HG03378 (cell line): ENCODE data around the gene HCN4.

Experiments
- ATAC-seq: cut with Tn5 transposase; IDR thresholded peaks from one replicate; pipeline ENCODE4 v1.9.1; 2021; ENCODE audit warnings: mild to moderate bottlenecking, moderate library complexity; ENCODE audit not compliant: unreplicated experiment

HCN4 gene

DNA sequence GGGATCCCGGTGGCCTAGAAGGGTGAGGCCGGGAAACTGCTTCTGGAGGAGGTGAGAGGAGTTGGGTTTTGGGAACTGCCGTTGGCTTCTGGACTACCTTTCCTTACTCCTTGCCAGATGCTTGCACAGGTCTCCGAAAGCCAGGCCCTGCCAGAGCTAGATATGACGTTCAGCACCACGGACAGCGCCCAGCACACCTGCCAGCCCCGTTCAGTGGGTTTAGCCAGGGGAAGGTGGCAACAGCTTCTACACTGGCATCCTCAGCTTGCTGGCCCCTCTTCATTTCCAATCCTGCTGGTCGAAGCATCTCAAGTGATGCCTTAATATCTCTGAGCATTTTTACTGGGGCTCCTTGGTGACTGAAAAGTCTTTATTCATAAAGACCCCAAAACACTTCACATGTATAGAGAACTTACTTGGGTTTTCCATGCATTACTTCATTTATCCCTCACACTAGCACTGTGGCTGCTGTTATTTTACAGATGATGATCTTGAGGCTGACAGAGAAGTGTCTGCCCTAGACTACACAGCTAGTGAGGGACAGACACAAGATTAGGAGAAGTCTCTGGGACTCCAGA lies 21.9 kb downstream of the HCN4 start:
- no peak for ATAC-seq

DNA sequence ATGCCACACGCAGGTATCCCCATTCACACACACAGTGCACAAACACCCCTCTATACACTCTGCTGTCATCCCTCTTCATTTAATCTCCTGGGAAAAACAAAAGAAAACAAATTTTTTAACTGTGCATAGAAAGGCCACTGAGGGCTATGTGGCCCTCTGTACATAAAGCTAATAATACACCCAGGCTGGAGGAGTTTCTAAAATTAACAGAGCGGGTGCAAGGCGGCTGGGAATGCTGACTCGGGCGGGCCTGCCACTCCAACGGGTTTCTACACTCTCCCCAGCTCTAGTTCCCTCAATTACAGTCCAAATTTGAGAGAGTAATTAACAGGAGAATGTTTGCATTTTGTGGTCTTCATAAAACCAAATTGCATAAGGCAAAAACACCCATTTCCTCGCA lies 23.1 kb downstream of the HCN4 start:
- no peak for ATAC-seq

DNA sequence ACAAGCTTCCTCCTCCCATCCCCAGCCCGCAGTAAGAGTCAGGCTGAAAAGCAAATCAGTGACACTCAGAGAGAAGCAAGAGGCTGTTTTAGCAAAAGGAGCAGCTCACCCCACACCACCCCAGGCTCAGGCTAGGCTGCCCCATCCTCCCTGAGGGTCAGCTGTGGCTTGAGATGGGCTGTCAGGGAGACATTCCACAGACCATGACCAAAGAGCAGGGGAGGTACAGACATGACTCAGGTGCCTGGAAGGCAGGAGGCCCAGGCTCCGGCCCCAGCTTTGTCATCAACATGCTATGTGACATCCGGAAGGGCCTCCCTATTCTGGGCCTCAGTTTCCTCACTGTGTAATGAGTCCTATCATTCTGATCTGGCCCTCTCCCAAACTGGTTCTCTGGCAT lies 24.7 kb downstream of the HCN4 start:
- ATAC-seq: no peak

DNA sequence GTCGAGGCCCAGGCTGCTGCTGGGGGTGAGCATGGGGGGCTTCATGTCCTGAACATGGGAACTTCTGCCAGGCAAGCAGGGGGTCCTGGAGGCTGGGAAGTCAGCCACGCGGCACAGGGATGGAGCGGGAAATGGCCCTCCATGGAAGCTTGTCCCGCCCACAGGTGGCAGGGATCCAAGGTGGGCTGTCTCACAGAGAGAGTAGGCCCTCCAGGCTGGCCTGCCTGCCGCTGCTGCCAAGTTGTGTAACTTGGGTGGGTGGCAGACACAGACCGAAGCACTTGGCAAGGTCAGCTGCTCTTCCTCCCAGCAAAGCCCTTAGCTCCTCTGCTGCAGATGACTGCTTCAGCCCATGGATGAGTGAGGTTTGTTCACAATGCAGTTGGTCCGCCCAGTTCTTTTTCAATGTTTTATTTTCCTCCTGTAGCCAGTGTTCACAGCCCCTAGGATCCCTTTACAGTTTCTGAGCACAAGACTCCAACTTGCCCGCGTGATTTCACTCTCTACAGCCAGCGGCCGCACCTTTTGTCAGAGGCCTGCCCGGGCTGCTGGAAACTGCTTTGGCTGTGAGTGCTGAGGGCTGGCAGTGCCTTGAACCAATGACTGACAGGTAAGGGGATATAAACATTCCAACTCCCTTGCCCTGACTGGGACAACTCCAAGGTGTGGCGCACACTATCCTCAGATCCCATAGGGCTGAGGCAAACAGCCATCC lies 26.7 kb downstream of the HCN4 start:
- no peak for ATAC-seq

DNA sequence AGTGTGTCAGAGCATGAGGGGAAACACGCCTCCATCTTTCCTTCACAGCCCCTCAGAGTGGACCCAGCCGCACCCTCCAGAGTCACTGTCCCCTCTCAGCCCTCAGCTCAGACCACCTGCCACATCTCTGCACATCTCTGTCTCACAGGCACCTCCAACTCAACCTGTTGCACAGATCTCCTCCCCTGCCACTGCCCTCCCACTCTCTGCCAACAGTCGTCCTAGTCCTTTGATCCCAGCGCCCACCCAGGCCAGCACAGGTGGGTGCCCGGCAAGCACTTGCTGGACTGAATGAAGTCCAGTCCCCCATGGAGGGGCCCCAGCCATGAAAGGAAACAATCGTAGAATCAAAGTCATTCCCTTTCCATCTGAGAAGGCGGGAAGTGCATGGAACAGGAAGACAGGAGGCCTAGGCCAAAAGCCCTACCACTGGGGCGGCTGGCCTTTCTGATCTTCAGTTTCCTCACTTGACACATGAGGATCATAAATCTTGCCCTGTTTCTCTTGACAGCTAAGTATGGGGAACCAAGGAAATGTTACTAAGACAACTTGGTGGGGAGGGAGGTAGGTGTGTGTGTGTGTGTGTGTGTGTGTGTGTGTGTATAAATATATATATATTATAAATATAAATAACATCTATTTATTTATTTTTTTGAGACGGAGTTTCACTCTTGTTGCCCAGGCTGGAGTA lies 28.1 kb downstream of the HCN4 start:
- no peak for ATAC-seq

- ATAC-seq: no peak
Observed at GRCh38 chr15:73338606-73339374, 30.0 kb downstream of the HCN4 start.

DNA sequence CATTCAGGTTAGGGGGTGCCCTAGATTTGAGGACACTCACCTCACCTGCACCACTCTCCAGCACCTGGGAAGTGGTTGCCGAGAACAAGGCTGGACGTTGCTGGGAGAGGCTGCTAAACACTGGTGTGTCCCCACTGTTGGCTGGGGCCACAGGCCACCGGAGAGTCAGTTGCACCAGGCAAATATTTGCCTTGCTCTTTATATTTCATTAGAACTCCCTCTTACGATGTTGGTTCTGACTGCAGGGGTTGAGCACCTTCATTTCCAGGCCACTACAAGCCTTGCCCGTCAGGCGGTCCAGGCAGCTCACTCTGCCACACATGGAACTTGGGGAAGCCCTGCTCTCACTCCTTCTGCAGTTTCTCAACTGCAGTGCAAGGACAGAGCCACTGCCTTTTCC lies 30.7 kb downstream of the HCN4 start:
- no peak for ATAC-seq

DNA sequence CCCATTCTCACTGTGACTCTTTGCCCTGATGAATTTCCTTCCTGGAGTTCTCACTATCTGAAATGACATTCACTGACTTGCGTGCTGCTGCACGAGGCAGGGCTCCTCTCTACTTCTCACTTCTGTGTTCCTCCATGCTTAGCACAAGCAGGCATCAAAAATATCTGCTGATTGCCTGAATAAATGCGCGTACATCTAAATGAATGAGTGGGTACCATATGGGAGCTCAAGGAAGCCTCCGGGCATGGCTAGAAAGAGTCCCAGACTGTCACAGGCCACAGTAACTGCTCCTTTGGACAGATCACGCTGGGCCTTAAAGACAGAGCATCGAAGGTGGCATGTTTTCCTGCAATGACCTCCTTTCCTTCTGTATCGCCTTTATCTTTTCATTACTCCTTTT lies 31.6 kb downstream of the HCN4 start:
- no peak for ATAC-seq

DNA sequence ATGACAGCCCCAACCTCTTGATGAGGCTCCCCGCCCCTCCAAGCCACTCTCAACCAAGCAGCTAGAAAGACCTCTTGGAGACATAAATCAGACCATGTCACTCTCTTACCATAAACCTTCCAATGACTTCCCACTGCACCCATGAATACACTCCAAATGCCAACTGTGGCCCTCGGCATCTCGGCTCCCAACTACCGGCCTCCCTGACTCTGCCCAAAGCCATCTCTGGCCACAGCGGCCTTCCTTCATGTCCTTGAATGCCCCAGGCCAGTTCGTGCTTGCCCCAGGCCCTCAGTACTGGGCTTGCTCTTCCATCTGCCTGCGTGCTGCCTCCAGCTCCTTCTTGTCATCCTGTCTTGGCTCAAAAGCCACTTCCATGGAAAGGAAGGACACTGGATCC lies 32.0 kb downstream of the HCN4 start:
- ATAC-seq: no peak

DNA sequence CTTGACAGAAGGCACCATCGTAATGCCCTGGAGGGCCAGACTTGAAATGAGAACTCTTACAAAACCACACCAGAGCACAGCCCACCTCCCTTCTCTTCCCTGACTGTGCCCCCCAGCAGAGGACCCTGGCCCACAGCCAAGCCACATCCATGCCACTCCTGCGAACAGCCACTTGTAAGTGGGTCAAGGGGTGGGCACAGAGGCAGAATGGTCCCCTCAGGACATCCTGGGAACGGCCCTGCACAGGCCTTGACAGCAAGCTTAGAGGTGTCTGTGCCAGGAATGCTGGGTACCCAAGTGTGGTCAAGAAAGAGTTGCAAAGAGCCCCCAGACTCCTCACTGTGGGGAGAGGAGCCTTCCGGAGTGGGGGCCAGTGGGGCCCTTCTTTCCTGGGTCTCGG lies 33.3 kb downstream of the HCN4 start:
- ATAC-seq: no peak

GRCh38 chr15:73335026-73335425 lies 33.7 kb downstream of the HCN4 start:
- ATAC-seq: no peak

- no peak for ATAC-seq
Observed at GRCh38 chr15:73334086-73334485, 34.7 kb downstream of the HCN4 start.

DNA sequence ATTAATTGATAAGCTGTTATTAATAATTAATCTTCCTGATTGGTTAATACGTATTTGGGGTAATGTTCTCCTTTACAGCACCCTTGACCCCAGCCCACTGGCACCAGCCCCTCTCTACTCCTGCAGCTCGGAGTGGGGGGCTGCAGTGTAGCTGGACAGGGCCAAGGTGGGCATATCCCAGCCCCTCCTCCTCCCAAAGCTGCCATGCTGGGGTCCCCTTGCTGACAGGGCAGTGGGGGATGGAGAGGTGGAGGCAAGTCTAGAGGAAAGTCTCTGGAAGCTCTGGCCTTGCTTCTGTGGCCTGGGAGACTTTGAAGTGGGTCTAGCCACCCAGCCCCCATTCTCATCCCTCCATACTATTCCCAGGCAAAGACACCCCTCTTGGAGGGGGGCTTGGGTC lies 35.8 kb downstream of the HCN4 start:
- no peak for ATAC-seq

DNA sequence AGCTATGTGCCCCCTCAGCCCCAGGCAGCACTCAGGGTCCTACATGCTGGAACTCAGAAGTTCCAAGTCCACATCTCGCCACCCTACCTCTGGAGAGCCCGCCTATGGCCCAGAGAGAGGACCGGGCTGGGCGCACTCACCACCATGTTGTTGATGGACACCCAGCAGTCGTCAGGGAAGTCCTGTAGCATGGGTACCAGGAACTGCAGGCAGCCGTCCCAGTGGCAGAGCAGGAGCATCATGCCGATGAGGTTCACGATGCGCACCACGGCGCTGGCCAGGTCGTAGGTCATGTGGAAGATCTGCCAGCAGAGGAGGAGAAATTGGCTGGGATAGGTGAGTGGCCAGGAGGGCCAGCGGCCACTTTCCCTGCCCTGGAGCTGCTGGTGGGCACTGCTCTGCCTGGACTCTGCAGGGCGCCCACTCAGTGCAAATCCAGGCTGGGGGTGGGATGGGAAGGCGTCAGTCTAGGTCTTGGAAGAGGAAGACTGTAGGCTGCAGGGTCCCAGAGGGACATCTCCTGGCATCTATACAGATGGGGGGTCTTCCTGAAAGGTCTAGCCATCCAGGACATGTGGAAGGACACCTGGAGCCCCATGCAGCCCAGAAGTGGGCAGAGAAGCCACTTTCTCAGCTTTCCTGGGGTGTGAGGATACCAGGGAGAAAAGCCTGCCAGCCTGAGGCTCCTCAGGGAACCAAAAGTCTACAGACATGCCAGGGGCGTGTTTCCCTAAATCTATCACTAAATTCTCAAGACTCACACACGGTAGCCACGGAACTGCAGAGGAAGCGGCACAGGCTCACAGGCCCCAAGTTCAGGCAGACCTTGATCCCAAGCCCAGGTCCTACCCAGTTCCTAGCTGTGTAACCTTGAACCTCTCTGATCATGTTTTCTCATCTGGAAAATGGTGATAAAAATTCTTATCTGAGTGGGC lies 36.5 kb downstream of the HCN4 start:
- no peak for ATAC-seq

- no peak for ATAC-seq
Observed at GRCh38 chr15:73331501-73331900, 37.3 kb downstream of the HCN4 start.

DNA sequence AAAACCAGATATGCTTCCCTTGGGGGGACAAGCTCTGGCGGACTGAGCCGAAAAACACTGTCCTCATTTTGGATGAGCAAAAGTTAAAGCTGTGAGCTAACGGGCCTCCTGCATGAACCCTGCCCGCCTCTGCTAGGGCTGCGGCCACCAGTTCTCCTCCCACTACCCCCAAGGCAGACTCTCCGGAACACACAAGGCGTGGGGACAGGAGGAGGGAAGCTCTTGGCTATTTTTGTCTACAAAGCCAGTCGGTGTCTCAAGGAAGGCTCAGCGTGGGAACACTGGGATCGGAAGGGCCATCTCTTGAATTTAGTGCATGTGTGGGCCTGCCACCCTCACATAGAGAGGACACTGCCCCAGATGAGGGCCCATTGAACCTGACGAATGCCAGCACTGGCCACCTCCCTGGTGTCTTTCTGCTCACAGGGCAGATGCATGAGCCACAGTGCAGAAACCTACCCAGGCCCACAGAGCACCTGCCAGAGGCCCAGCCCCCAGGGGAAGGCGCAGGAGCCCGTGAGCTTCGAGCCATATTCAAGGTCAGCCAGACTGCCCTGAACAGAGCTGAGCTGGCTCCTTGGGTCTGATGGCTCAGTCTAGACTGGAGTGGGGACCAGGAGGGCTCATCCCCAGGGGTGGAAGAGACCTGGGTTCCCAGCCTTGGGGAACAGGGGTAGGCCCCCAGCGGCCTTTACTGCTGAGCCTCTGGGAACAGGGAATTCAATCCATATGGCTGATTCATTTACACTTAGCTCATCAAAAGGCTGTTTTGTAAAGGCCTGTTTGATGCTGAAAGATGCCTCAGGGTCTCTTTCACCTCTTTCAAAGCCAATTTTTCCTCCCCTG lies 38.3 kb downstream of the HCN4 start:
- no peak for ATAC-seq

DNA sequence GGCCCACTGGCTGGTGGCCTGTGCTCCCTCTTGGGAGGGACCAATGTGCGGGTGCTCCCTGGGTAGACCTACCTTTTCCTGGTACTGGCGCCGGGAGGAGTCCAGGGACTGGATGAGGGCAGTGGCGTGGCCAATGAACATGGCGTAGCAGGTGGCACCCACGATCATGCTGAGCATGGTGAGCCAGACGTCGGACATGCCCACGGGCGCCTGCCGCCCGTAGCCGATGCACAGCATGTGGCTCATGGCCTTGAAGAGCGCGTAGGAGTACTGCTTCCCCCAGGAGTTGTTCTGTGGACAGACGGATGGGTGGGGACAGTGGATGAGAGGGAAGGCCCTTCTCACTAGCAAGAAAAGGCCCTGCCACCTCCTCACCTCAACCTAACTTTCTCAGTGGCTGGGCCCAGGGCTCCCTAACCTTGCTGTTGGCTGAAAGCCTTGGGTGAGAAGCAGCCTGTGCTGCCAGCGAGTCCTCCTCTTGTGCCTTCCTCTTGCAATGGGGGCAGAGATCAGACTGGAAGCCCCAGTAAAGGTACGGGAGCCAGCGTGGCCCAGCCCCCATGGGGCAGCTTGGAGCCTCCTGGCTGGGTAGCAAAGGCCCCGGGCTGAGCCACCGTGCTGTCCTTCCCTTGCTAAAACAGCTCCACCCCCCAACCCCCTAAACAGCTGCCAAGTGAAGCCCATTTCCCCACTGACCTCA lies 39.1 kb downstream of the HCN4 start:
- ATAC-seq: no peak

GRCh38 chr15:73328981-73329380 lies 39.8 kb downstream of the HCN4 start:
- no peak for ATAC-seq
